GM21717 (cell line): ENCODE data around the gene ALPL.

ENCODE experiments used
- ATAC-seq: cut with Tn5 transposase; IDR thresholded peaks from one replicate; pipeline ENCODE4 v1.9.1; 2021; ENCODE audit warnings: mild to moderate bottlenecking, moderate library complexity; ENCODE audit not compliant: unreplicated experiment

Gene ALPL

DNA sequence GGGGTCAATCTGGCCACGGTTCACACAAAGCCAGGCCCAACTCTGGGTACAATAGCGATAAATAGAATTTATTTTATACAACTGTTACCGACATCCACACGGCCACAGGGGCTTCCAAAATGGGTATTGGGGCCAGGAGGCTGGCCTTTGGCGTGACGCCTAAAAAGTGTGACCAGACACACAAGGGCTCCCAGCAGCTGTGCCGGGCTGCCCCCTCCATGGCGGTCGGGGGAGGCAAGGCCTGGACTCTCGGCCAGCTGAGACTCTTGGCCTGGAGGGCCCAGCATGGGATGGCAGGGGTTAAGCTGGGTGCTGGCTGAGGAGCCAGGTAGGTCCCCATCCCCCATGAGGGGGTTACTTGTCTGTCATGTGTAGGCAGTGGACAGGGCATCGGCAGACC, 87.0 kb downstream of the ALPL start:
- no peak for ATAC-seq

DNA sequence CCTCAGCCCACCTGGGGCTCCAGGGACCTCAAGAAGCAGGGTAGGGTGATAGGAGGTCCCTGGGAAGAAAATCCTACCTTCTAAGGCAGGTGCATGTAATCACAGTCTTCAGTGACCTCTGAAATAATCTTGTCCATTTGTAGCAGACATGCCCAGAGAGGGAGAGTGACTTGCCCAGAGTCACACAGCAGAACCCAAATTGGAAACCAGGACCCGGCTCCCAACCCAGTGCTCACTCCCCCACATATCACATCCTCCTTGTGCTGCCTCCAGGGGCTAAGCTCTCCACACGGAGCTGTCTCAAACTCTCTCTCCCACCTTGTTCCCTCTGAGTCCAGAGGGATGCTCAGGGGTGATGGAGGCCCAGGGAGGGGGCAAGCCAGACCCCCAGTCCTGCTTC, 87.4 kb downstream of the ALPL start:
- no peak for ATAC-seq

DNA sequence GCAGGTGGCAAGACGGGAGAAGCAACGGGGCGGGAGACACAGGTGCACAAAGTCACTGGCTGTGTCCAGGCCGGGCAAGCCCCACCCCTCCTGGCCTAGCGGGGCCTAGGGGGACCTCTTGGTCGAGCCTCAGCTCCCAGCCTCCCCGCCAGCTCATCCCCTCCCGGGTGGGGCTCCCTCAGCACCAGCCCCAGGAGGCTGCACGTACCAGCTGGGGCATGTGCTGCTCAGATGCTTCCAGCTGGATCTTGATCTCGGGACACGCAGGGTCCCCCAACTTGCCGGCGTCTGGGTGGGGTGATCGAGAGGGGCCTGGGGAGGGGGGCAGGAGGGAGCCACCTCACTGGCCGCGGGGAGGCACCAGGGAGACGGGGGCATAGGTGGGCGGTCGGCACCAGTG, 88.5 kb downstream of the ALPL start:
- no peak for ATAC-seq

DNA sequence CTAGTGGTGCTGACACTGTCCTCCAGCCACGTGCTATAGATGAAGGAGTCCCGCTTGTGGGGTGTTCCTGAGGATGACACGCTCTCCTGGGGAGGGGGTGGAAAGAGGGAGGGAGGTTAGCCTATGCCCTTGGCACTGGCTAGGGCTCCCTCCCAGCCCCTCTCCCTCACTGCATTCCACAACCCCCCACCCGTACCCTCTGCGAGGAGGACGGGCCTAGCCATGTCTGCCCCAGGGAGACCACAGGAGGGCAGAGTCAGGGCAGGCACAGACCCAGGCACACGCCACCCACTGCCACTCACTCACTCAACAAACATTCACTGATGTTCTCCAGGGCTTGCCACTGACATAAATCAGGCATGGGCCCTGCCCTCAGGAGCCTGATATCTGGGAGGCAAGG, 89.2 kb downstream of the ALPL start:
- no peak for ATAC-seq

DNA sequence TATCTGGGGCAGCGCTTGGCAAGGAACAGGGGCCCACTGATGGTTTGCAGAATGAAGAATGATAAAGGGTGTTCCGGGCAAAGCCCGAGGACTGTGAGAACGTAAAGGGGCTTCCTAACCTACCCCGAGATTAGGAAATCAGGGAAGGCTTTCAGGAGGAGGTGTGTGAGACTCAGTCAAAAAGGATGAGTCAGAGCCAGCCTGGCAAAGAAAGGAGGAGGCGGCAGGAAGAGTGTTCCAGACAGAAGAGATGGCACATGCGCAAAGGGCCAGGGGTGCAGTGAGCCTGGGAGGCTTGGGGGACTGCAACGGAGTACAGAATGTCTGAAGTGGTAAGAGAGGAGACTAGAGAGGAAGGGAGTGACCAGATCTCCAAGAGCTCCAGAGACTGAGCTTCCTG, 89.7 kb downstream of the ALPL start:
- no peak for ATAC-seq

DNA sequence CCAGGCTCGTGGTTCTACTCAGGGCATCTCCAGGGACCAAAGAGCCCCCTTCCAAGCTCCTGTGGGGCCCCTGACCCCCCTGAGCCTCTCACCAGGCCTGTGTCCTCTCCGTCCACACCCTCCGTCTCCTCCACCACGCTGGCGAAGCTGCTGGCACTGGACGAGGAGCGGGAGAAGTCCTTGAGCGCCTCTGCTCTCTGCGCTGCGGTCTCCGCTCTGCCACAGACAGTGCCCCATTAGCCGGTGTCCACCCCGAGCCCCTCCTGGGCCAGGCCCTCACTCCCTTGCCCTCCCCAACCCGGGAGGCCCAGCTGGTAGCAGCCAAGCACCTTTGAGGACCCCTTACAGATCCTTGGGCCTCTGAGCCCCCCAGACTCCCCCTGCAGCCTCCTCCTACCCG, 90.2 kb downstream of the ALPL start:
- ATAC-seq: no peak

DNA sequence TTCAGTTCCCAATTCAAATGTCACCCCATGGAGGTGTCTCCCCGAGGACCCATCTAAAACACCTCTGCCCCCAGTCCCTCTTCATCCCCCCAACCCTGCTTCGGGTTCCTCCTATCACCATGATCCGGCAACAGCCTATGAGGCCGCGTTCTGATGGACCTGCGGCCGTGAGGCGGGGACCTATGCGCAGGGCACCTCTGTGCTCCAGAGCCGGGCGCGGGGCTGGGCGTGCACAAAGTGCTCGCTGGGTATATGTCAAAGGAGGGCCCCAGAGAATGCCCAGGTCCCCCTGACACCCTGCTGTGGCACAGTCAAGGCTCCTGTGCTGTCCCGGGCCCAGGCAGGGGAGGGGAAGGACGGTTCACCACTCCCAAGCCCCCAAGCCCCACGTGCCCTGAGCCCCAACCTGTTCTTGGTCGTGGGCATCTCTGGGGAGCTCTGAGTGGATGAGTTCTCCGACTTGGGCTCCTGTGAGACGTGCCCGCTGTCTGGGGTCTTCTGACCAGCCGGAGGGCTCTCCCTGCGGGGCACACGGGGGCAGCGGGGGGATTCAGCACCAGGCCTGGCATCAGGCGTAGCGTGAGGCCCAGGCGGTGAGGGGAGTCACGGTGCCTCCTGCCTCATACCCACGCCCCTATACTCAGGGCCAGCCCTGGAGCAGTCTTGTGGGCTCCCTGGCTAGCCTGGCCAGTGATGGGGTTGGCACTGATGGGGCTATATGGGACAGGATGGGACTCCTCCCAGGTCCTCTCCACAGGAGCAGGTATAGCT, 92.2 kb downstream of the ALPL start:
- ATAC-seq: no peak

DNA sequence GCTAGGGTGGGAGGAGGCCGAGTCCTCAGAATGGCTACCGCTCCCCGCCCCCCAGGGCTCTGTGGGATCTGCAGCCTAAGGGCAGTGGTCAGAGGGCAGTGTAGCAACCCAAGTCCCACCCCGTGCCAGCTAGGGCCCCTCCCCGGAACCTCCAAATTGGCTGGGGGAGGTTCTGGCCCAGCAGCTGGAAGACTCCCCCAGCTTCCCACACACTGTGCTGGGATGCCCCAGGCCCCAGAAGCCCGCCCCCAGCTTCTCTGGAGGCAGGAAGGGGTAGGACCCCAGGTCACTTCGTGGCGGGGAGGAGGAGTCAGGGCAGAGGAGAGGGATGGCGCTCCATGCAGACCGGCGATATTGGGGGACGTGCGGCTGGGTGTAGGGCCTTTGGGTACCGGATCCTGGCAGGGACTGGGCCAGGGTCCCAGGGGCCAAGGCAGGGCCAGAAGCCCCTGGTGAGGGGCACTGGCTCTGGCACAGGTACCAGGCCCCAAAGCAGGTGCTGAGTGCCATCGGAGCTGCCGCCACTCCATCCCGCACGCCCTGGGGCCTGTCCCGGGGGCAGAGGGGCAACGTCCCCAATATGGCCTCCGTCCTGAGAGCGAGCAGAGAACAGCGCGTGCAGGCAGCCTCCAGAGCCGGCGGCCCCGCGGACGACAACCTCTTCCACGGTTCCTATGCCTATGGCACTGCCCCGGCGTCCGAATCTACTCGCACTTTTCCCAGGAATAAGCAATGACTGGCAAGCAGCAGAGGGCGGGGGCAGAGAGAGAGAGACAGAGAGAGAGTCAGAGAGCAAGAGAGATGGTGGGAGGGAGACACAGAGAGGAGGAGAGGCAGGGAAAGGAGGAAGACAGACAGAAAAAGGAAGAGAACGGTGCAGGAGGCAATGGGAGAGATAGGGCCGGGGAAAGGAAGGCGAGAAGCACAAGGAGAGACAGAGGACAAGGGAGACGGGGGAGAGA, 94.2 kb downstream of the ALPL start:
- ATAC-seq: no peak

DNA sequence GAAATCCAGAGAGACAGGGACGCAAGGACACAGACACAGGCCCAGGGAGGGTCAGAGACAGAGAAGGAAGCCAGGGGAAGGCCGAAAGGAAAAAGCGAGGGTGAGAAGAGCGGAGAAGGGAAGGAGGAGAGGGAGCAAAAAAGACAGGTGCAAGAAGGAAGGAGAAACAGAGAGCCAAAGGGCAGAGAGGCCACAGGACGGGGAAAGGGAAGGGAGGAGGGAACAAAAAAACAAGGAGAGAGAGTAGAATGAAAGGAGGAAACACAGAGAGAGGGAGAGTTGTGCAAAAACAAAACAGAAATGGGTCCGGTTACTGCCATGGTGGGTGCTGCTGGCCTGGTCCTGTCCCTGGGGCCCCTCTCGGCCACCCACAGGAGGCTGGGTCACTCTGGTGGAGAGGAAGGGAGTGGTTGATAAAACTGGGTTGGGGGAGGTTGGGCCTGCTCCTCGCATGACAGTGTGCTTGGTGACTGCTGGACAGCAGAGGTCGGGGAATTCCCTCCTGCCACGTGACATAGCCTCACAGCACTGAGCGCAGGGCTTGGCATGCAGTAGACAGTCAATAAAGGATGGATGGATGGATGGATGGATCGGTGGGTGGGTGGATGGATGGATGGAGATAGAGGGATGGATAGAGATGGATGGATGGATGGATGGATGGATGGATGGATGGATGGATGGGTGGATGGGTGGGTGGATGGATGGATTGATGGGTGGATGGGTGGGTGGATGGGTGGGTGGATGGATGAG, 95.2 kb downstream of the ALPL start:
- ATAC-seq: no peak

DNA sequence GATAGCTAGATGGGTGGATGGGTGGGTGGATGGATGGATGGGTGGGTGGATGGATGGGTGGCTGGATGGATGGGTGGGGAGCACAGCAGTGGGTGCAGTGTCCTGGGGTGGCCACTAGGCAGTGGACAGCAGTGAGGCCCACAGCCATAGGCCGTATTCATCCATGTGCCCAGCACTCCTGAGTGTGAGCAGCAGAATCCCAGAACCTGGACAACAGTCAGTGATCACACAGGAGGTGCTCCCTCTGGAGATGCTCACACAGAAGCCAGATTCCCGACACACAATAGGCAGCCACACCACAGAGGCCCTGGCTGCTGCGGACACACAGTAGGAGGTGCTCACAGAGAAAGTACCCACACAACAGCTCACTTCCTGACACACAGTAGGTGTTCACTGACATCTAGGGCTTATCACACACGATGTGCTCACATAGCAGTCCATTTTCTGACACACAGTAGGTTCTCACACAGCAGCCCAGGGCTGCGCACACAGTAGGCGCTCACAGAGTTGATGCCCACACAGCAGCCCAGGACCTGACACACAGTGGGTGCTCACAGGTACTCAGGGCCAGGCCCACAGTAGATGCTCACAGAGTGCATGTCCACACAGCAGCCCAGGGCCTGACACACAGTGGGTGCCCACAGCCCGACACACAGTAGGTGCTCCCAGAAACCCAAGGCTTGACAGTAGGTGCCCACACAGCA, 95.9 kb downstream of the ALPL start:
- ATAC-seq: no peak

DNA sequence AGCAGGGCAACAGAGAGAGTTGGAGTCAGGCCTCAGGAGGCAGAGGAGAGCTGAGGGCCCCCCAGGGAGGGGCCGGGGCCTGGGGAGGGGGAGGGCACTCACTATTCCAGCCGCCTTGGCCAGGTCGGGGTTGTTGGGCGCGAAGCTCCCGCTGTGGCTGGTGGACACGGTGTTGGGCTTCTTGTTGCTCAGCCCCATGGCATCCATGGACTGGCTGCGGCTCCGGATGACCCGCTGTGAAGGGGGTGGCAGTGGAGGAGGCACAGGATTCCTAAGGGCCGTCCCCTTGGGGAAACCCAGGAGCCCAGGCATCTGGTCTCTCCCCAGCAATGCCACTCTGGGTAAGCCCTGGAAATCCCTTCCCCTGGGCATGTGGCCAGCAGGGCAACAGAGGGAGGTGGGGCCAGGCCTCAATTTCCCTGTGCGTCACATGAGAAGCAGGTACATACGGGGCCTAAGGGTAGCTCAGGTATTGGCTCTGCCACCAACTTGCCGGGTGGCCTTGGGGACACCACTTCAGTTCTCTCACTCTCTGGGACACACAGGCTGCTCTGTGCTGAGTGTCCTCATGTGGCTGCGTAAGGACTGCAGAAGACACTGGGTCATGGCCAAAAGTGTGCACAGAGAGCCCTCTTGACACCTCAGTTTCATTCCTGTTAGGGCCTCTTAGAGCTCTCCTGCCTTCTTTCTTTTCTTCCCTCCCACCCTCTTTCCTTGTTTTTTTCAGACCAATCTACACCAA, 96.9 kb downstream of the ALPL start:
- ATAC-seq: no peak

DNA sequence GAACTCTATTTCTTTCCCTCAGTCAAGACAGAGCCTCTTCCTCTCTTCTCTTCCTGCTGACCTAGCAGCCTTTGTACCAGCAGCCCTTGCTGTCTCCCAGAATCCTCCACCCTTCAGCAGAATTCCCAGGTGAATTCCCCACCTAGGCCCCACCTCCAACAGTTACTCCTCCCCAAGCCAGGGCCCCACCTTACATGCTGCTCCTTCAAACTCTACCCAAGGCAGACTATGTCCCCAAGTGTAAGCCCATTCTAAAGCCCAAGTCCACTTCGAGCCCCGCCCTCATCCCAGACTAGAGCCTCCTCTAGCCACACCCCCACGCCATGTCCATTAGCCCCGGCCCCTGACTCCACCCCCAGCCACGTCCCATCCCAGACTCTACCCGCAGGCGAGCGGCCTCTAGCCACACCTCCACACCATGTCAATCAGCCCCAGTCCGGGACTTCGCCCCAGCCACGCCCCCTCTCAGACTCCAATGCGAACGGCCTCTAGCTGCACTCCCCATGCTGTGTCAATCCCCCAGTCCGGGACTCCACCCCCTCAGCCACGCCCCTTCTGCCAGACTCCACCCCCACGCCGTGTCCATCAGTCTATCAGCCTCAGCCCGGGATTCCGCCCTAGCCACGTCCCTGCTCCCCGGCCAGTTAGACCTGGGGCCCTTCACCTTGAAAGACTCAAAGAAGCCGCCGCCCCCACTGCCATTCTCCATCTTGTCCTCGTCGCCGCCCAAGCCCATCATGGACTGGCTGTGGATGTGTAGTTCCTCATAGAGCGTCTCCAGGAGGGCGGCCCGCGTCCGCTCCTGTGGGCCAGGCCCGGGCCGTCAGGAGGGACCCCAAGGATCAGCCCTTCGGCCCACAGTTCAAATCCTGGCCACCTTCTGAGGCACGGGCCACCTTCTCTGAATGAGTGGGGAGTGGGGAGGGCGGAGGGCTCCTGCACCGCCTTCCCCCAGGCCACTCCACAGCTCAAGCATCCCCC, 98.6 kb downstream of the ALPL start:
- ATAC-seq: no peak

DNA sequence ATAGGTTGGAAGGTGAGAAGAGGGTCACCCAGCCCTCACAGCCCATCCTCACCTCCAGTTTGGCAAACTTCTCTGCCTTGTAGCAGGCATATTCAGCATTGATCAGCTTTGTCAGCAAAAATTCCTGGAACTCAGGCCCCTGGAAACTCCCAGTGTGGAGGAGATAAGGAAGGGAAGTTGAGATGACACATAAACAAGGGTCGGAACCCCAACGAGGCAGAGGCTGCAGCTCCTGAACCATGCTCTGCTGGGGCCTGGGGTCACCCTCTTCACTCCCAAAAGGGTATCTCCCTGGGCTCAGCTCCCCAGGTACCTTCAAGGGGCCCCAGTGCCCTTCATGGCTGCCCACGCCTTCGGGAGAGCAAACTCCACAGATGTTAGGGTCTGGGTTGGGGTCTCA, 99.6 kb downstream of the ALPL start:
- no peak for ATAC-seq

DNA sequence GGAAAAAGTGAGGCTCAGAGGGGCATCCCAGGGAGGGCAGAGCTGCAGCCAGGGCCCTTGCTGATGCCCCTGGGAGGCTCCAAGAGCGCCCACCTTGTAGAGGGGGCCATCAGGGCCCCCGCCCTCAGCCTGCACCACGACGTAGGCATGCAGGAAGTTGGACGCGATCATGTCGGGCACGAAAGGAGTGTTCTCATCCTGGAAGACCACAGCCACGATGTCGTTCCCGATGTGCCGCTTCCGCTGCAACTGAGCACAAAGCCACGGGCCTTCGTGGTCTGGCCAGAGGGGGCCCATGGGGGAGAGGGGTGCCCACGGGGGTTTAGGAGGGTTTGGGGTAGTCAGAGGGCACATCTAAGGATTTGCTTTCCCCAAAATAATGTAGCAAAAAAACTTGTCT, 100.8 kb downstream of the ALPL start:
- ATAC-seq: no peak

DNA sequence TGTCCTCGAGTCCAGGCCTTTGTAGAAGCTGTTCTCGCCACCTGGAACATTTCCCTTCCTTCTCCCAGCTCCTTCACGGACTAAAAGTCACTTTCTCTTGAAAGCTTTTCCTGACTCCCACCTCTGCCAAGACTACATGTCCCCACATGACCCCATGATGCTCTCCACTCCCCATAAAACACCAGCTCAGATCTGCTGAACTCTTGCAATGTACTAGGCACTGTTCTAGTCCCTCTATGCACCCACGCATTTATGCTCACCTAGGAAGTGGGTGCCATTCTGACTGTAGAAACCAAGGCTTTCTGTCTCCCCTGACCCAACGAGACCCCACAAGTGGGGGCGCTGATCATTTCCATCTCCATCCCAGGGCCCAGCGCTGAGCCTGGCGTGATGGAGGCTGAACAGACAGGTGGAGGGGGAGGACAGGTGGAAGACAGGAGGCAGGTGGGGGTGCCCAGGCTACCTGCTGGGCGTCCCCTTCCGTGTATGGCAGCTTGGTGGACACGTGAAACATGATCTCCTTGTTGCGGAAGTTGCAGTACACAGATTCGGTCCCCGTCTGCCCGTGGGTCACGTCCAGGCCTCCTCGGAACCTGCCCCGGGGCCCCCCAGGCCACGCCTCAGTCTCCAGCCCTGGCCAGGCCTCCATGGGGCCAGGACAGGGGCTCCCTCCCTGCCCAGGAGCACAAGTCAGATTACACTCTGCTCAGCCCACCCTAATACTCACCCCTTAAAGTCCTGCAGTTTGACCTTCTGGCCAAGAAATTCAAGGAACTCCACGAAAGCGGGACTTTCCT, 102.0 kb downstream of the ALPL start:
- no peak for ATAC-seq

DNA sequence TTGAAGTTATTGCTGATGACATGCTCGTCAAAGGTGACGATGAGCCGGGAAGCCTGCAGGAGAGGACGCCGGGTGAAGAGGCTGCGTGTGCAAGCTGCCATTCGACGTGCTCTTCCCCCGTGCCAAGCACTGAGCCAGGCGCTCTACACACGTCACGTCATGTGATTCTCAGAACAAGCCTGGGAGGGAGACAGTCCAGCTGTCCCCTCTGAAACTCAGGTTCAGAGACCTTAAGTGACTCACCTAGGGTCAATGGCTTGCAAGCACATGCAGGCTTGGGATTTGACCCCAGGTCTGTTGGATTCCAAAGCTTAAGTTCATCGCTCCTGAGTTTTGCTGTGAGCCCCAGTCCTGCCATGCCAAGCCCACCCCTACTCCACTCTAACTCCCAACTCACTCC, 102.8 kb downstream of the ALPL start:
- no peak for ATAC-seq

DNA sequence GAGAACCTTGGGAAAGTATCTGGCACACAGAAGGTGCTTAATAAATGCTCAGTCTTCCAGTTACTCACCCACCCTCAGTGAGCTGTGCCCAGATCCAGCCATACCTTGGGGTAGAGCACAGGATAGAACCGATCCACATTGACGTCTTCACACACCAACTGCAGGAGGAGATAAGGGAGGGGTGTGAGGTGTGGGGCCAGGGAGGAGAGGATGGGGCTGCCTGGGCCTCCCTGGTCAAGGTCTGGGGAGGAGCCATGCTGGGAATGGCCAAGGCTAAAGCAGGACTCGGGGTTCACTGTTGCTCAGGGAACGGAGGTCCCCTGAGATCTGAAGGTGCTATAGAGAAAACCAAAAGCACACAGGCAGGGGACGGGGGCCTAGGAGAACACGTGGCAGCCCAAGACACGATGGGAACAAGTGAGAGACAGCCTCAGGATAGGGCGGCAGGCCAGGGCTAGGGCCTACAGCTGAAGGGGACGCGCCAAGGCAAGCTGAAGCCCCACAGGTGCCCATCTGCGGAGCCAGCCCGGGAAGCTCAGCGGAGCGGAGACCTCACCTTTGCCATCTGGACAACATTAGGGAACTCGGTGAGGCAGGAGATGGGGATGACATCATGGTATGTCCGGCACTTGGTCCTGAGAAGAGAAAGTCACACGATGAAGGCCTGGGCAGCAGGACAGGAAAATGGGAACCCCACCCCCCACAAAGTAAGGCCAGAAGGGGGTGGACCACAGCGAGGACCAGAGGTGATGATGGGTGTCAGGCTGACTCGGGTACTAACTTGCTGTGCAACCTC, 104.0 kb downstream of the ALPL start:
- ATAC-seq: no peak
